ENCODE data around the gene EPHA8. TPM values are rescaled to one million over a fixed set of nuclear protein-coding genes. Genes with fewer than 3 reads are reported as not detected.

Gene EPHA8
- total and polyA plus RNA-seq, 2 donors from 2014 or later = 0.09 TPM; not detected in 1

GRCh38 chr1:22536506-22536905, 26.8 kb upstream of the EPHA8 start:
- no peak overlapping the region for H3K4me3 ChIP-seq (ENCODE audit: low read length in 3 of 3)
- no peaks in the 10 kb centered on the region for H3K4me1 ChIP-seq (ENCODE audit: control insufficient read depth in 2 of 3, insufficient read depth in 2 of 3, low read depth in 1 of 3, low read length in 3 of 3)
- FAIRE-seq (no peak), DNase-seq (no peak)
- intact Hi-C loops (cut with DNase I) = no loop called here
- no peaks in the 10 kb centered on the region for H3K27me3 ChIP-seq (ENCODE audit: control insufficient read depth, insufficient read depth, low read length)
- peaks cover 0 to 2% (median 0%) of the 10 kb centered on the region in 3 donors for H3K36me3 ChIP-seq (ENCODE audit: control insufficient read depth in 2 of 3, insufficient read depth in 3 of 3, low read length in 3 of 3)
- TF ChIP-seq CTCF (IDR thresholded peaks at IDR 0.05; ENCODE audit: borderline replicate concordance, extremely low read depth, insufficient read depth) = no peak
- no peaks in the 10 kb centered on the region for H3K9me3 ChIP-seq (ENCODE audit: control insufficient read depth in 2 of 3, insufficient read depth in 1 of 3, low read length in 3 of 3)
- H3K9ac ChIP-seq (ENCODE audit: low read length in 3 of 3) = no peak overlapping the region
- H3K27ac ChIP-seq (ENCODE audit: low read depth in 2 of 2, low read length in 2 of 2) = no peak overlapping the region

GRCh38 chr1:22537441-22538139, 25.7 kb upstream of the EPHA8 start:
- Histone ChIP-seq H3K36me3 (ENCODE audit: control insufficient read depth in 2 of 3, insufficient read depth in 3 of 3, low read length in 3 of 3) (peaks cover 0 to 2% (median 0%) of the 10 kb centered on the region in 3 donors), H3K9me3 (ENCODE audit: control insufficient read depth in 2 of 3, insufficient read depth in 1 of 3, low read length in 3 of 3) (no peaks in the 10 kb centered on the region), H3K9ac (ENCODE audit: low read length in 3 of 3) (no peak overlapping the region), H3K27me3 (ENCODE audit: control insufficient read depth, insufficient read depth, low read length) (no peaks in the 10 kb centered on the region), H3K4me3 (ENCODE audit: low read length in 3 of 3) (no peak overlapping the region), H3K27ac (ENCODE audit: low read depth in 2 of 2, low read length in 2 of 2) (no peak overlapping the region), H3K4me1 (ENCODE audit: control insufficient read depth in 2 of 3, insufficient read depth in 2 of 3, low read depth in 1 of 3, low read length in 3 of 3) (no peaks in the 10 kb centered on the region)
- intact Hi-C loops (cut with DNase I) = no loop called here
- TF ChIP-seq CTCF (IDR thresholded peaks at IDR 0.05; ENCODE audit: borderline replicate concordance, extremely low read depth, insufficient read depth) = no peak
- DNase-seq (peak in 1 of 5 donors; percentile 37), FAIRE-seq (no peak)

GRCh38 chr1:22539510-22540118, 23.7 kb upstream of the EPHA8 start:
- Histone ChIP-seq H3K27me3 (ENCODE audit: control insufficient read depth, insufficient read depth, low read length) (no peaks in the 10 kb centered on the region), H3K27ac (ENCODE audit: low read depth in 2 of 2, low read length in 2 of 2) (no peak overlapping the region), H3K4me1 (ENCODE audit: control insufficient read depth in 2 of 3, insufficient read depth in 2 of 3, low read depth in 1 of 3, low read length in 3 of 3) (no peaks in the 10 kb centered on the region), H3K4me3 (ENCODE audit: low read length in 3 of 3) (no peak overlapping the region), H3K36me3 (ENCODE audit: control insufficient read depth in 2 of 3, insufficient read depth in 3 of 3, low read length in 3 of 3) (no peaks in the 10 kb centered on the region), H3K9me3 (ENCODE audit: control insufficient read depth in 2 of 3, insufficient read depth in 1 of 3, low read length in 3 of 3) (no peaks in the 10 kb centered on the region), H3K9ac (ENCODE audit: low read length in 3 of 3) (no peak overlapping the region)
- DNase-seq (no peak), FAIRE-seq (no peak)
- no peak for TF ChIP-seq CTCF (IDR thresholded peaks at IDR 0.05; ENCODE audit: borderline replicate concordance, extremely low read depth, insufficient read depth)
- intact Hi-C loops (cut with DNase I) = no loop called here
